HepG2 (cell line): ENCODE data around the gene EWSR1. TPM values are rescaled to one million over a fixed set of nuclear protein-coding genes. Genes with fewer than 3 reads are reported as not detected.

ENCODE experiments used
- BCLAF1 ChIP-seq: fragments of 450-650 bp; IDR thresholded peaks from 2 replicates; pipeline ENCODE4 v1.6.1; 2017; ENCODE audit warnings: mild to moderate bottlenecking
- HNF4G ChIP-seq, 2 experiments: sonication (generic) in 1 of 2; formaldehyde crosslinking in 1 of 2; IDR thresholded peaks; 2 replicates each; pipeline versions ENCODE4 v1.4.0 to v1.6.1; 2011 to 2020; ENCODE audit warnings: borderline replicate concordance in 2 of 2, low read depth in 2 of 2, mild to moderate bottlenecking in 2 of 2, low read length in 1 of 2, missing genetic modification reagents in 1 of 2, moderate library complexity in 1 of 2
- LBX2 ChIP-seq: sonication (generic); formaldehyde crosslinking; IDR thresholded peaks from 2 replicates; pipeline ENCODE4 v1.5.0; 2020; ENCODE audit warnings: missing genetic modification reagents, mild to moderate bottlenecking, borderline replicate concordance
- MTF2 ChIP-seq: sonication (generic); formaldehyde crosslinking; IDR thresholded peaks from 2 replicates; pipeline ENCODE4 v1.5.0; 2020; ENCODE audit warnings: missing genetic modification reagents, borderline replicate concordance
- NFKB2 ChIP-seq: sonication (generic); formaldehyde crosslinking; IDR thresholded peaks from 2 replicates; pipeline ENCODE4 v1.4.0; 2020; ENCODE audit warnings: missing genetic modification reagents, borderline replicate concordance
- NFKBIZ ChIP-seq: IDR thresholded peaks from 2 replicates; pipeline ENCODE4 v1.6.1; 2018; ENCODE audit warnings: missing genetic modification reagents, missing compliant biosample characterization
- NPAS2 ChIP-seq: sonication (generic); formaldehyde crosslinking; IDR thresholded peaks from 2 replicates; pipeline ENCODE4 v1.8.0; 2022; ENCODE audit warnings: mild to moderate bottlenecking, missing genetic modification reagents, borderline replicate concordance
- PHF21A ChIP-seq: sonication (generic); formaldehyde crosslinking; IDR thresholded peaks from 2 replicates; pipeline ENCODE4 v1.5.0; 2020; ENCODE audit warnings: mild to moderate bottlenecking, missing genetic modification reagents
- PHF8 ChIP-seq: sonication (generic); formaldehyde crosslinking; IDR thresholded peaks from 2 replicates; pipeline ENCODE4 v1.5.0; 2020; ENCODE audit warnings: missing genetic modification reagents
- PPARG ChIP-seq: conservative IDR thresholded peaks from 2 replicates; pipeline ENCODE4 v1.6.1; 2016; ENCODE audit warnings: missing biosample characterization, missing genetic modification reagents
- REPIN1 ChIP-seq: sonication (generic); formaldehyde crosslinking; IDR thresholded peaks from 2 replicates; pipeline ENCODE4 v1.8.0; 2022; ENCODE audit warnings: missing genetic modification reagents, low read depth, mild to moderate bottlenecking, borderline replicate concordance
- SMAD9 ChIP-seq: sonication (generic); formaldehyde crosslinking; IDR thresholded peaks from 2 replicates; pipeline ENCODE4 v1.5.1; 2020; ENCODE audit warnings: mild to moderate bottlenecking, missing genetic modification reagents
- UBTF ChIP-seq: sonication (generic); formaldehyde crosslinking; IDR thresholded peaks from 2 replicates; pipeline ENCODE4 v1.4.0; 2020; ENCODE audit warnings: mild to moderate bottlenecking, missing genetic modification reagents
- ZNF160 ChIP-seq: sonication (generic); formaldehyde crosslinking; IDR thresholded peaks from 2 replicates; pipeline ENCODE4 v1.8.0; 2022; ENCODE audit warnings: mild to moderate bottlenecking, inconsistent platforms, missing genetic modification reagents
- ZNF562 ChIP-seq: sonication (generic); formaldehyde crosslinking; IDR thresholded peaks from 2 replicates; pipeline ENCODE4 v1.8.0; 2022; ENCODE audit warnings: missing genetic modification reagents, borderline replicate concordance
- ZNF761 ChIP-seq: sonication (generic); formaldehyde crosslinking; conservative IDR thresholded peaks from 2 replicates; pipeline ENCODE4 v1.4.0; 2020; ENCODE audit warnings: mild to moderate bottlenecking, missing genetic modification reagents
- ZXDC ChIP-seq: sonication (generic); formaldehyde crosslinking; IDR thresholded peaks from 2 replicates; pipeline ENCODE4 v1.5.0; 2020; ENCODE audit warnings: mild to moderate bottlenecking, missing genetic modification reagents
- polyA plus RNA-seq, 8 experiments: library from polyadenylated mRNA; depleted of rRNA in 3 of 8; stranded (reverse) in 7 of 8; unstranded in 1 of 8; fragments of >200 nt; fragmentation: Illumina TruSeq in 4 of 8; extraction: Trizol in 4 of 8; gene quantifications; 2 replicates each; pipeline versions ENCODE4 v1.2.1 to v1.2.3, GENCODE V29; 2011 to 2016; ENCODE audit warnings: low read depth in 4 of 8, missing spikeins in 1 of 8, mixed read lengths in 1 of 8; ENCODE audit not compliant: insufficient read depth in 1 of 8
- total RNA-seq, 5 experiments: library from RNA; depleted of rRNA; stranded (reverse); fragments of >200 nt; fragmentation: Illumina TruSeq; extraction: Trizol; gene quantifications; 2 replicates each; pipeline ENCODE4 v1.2.3, GENCODE V29; 2016; ENCODE audit warnings: low read depth in 1 of 5
- TF ChIP-seq, protein P1 (sequence below): fragments of 450-650 bp; IDR thresholded peaks from 2 replicates; pipeline ENCODE4 v1.6.1; 2017
- TF ChIP-seq, protein P2 (sequence below): sonication (generic); formaldehyde crosslinking; IDR thresholded peaks from 2 replicates; pipeline ENCODE4 v1.8.1; 2023; ENCODE audit warnings: mild to moderate bottlenecking, missing genetic modification reagents, borderline replicate concordance

Gene EWSR1
- total and polyA plus RNA-seq, 2 of the 13 experiments (the other 11 are each of a cell fraction or from before 2014, with no cell fraction given) = 211 to 326 TPM

GRCh38 chr22:29267858-29268510, at the start of gene EWSR1, which contains the start of gene RHBDD3 (continued):
- TF ChIP-seq LBX2 (CRISPR knock-in tag) (no peak), SMAD9 (no peak), HNF4G (IDR thresholded peaks at IDR 0.05; ENCODE audit: borderline replicate concordance, low read depth, low read length) (no peak; the same call in 1 of the 2 replicates), HNF4G (CRISPR knock-in tag; IDR thresholded peaks at IDR 0.05; ENCODE audit: borderline replicate concordance, low read depth) (no peak), PHF21A (CRISPR knock-in tag) (no peak), NPAS2 (CRISPR knock-in tag) (no peak; the same call in 1 of the 2 replicates), PPARG (CRISPR knock-in tag) (no peak), REPIN1 (peak; percentile 88), ZNF562 (CRISPR knock-in tag) (no peak), BCLAF1 (no peak), ZNF761 (CRISPR knock-in tag) (peak; percentile 77), PHF8 (CRISPR knock-in tag) (peak; percentile 91), UBTF (CRISPR knock-in tag) (peak; percentile 80), NFKBIZ (CRISPR knock-in tag) (no peak), ZNF160 (CRISPR knock-in tag) (peak; percentile 18; the same call in 1 of the 2 replicates), NFKB2 (CRISPR knock-in tag) (0 out of 2 replicates have a peak, but pooled peaks have one; percentile 5), ZXDC (CRISPR knock-in tag) (peak; percentile 73; the same call in 1 of the 2 replicates), MTF2 (CRISPR knock-in tag) (no peak; the same call in 1 of the 2 replicates)
- TF ChIP-seq, protein P1, sequence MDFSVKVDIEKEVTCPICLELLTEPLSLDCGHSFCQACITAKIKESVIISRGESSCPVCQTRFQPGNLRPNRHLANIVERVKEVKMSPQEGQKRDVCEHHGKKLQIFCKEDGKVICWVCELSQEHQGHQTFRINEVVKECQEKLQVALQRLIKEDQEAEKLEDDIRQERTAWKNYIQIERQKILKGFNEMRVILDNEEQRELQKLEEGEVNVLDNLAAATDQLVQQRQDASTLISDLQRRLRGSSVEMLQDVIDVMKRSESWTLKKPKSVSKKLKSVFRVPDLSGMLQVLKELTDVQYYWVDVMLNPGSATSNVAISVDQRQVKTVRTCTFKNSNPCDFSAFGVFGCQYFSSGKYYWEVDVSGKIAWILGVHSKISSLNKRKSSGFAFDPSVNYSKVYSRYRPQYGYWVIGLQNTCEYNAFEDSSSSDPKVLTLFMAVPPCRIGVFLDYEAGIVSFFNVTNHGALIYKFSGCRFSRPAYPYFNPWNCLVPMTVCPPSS = no peak
- TF ChIP-seq, protein P2, sequence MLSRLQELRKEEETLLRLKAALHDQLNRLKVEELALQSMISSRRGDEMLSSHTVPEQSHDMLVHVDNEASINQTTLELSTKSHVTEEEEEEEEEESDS (CRISPR knock-in tag) = no peak
